ENCODE results near the gene MANSC4.

GRCh38 chr12:27762757-27763156, 17.3 kb downstream of the MANSC4 start:
- TF ChIP-seq POLR2AphosphoS5 (IDR thresholded peaks at IDR 0.05; ENCODE audit: borderline replicate concordance, low read depth, low read length): no peak
- no peak for TF ChIP-seq EZH2 (IDR thresholded peaks at IDR 0.05)
- no peak for TF ChIP-seq FOXP2 (optimal IDR thresholded peaks at IDR 0.05; ENCODE audit: control extremely low read depth, extremely low read length, insufficient read depth)

Data from SK-N-MC (cell line).